ENCODE measurements around the gene ARHGEF16. TPM values are rescaled to one million over a fixed set of nuclear protein-coding genes. Genes with fewer than 3 reads are reported as not detected.

Gene ARHGEF16
- total RNA-seq = 1.5 TPM in 2 replicates

GRCh38 chr1:3453891-3454810 is at the start of gene ARHGEF16:
Gene ARHGEF16, plus strand, starts transcription at chr1:3454665. Its CDS starts 8,420 bp downstream, at chr1:3463085.
- no peak for DNase-seq (ENCODE audit: extremely low read depth, low read depth, low spot score)

- DNase-seq (ENCODE audit: extremely low read depth, low read depth, low spot score) = no peak
Measured at GRCh38 chr1:3404801-3405200, 49.7 kb upstream of the ARHGEF16 start.

- DNase-seq (ENCODE audit: extremely low read depth, low read depth, low spot score) = no peak
Measured at GRCh38 chr1:3405491-3405890, 49.0 kb upstream of the ARHGEF16 start.

- DNase-seq (ENCODE audit: extremely low read depth, low read depth, low spot score) = no peak
Measured at GRCh38 chr1:3405974-3406867, 48.2 kb upstream of the ARHGEF16 start.

- DNase-seq (ENCODE audit: extremely low read depth, low read depth, low spot score) = no peak
Measured at GRCh38 chr1:3407021-3407420, 47.4 kb upstream of the ARHGEF16 start.

GRCh38 chr1:3408751-3409266 is 45.7 kb upstream of the ARHGEF16 start:
- no peak for DNase-seq (ENCODE audit: extremely low read depth, low read depth, low spot score)

- DNase-seq (ENCODE audit: extremely low read depth, low read depth, low spot score) = no peak
Measured at GRCh38 chr1:3409366-3410141, 44.9 kb upstream of the ARHGEF16 start.

- DNase-seq (ENCODE audit: extremely low read depth, low read depth, low spot score) = peak; percentile 16
Measured at GRCh38 chr1:3410142-3410925, 44.1 kb upstream of the ARHGEF16 start.

- no peak for DNase-seq (ENCODE audit: extremely low read depth, low read depth, low spot score)
Measured at GRCh38 chr1:3411806-3412205, 42.7 kb upstream of the ARHGEF16 start.

GRCh38 chr1:3412376-3412775 is 42.1 kb upstream of the ARHGEF16 start:
- DNase-seq (ENCODE audit: extremely low read depth, low read depth, low spot score) = no peak

- no peak for DNase-seq (ENCODE audit: extremely low read depth, low read depth, low spot score)
Measured at GRCh38 chr1:3413975-3414710, 40.3 kb upstream of the ARHGEF16 start.

GRCh38 chr1:3415260-3416090 is 39.0 kb upstream of the ARHGEF16 start:
- DNase-seq (ENCODE audit: extremely low read depth, low read depth, low spot score) = no peak

GRCh38 chr1:3417082-3417739 is 37.3 kb upstream of the ARHGEF16 start:
- DNase-seq (ENCODE audit: extremely low read depth, low read depth, low spot score) = no peak

GRCh38 chr1:3417934-3418333 is 36.5 kb upstream of the ARHGEF16 start:
- DNase-seq (ENCODE audit: extremely low read depth, low read depth, low spot score) = no peak

GRCh38 chr1:3418600-3418999 is 35.9 kb upstream of the ARHGEF16 start:
- no peak for DNase-seq (ENCODE audit: extremely low read depth, low read depth, low spot score)

GRCh38 chr1:3419415-3420204 is 34.9 kb upstream of the ARHGEF16 start:
- no peak for DNase-seq (ENCODE audit: extremely low read depth, low read depth, low spot score)

Measured in glomerular endothelial cell (primary cell).